ENCODE results near the gene UQCC2.

Gene UQCC2

DNA sequence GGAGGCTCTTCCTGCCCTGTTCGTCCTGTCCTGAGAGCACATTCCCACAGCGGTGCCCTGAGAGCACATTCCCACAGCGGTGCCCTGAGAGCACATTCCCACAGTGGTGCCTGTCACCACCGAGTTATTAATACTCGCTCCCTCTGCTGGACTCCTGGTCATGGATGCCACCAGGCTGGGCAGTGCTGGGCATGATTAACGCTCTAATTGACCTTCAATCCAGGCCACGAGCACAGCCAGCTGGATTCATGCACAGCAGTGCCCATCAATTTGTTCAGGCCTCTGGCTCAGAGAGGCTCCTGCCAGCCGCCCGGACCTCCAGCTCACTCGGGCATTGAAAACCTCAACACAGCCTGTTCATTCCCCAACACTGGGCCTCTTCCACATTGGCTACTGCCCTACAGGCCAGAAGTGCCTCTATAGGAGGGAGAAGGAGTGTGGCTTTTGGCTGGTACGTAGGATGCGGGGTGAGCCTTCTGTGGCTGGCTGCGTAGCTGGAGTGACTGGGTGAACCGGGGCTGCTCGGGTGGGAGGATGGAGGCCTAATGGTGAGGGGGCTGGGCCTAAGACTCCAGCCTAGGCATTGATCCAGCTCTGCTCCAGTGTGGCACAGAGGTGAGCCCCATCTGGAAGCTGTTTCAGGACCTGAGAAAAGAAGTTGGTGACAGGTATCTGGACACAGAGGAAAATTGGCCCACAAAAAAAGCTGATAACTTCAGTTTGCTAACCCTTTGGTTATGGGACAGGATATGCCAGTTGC lies 25.9 kb upstream of the UQCC2 start:
- Mint-ChIP-seq H3K36me3 (ENCODE audit: low read depth) (no peaks in the 10 kb centered on the region), H3K27me3 (no peaks in the 10 kb centered on the region), H3K4me1 (ENCODE audit: low read depth) (peaks cover 11% of the 10 kb centered on the region), H3K27ac (no peak overlapping the region), H3K4me3 (no peak overlapping the region), H3K9me3 (no peaks in the 10 kb centered on the region)
- intact Hi-C loops (cut with micrococcal nuclease): no loop called here

DNA sequence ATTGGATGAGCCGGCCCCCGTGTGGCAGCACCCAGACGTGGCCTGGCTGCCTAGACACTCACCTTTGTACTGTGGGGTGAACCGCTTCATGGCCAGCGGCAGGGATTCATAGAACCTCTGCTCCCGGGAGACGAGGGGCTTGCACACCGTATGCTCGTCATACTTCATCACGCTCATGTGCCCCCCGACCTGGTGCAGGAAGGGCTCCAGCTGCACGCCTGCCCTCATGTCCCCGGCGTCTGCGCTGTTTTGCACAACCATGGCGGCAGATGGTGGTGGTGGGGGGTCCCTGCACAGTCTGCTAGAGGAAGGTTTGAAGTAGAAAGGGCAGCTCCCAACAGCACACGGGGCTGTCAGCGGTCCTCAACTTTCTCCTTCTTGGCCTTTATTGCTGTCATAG lies 23.7 kb upstream of the UQCC2 start:
- no peak overlapping the region for H3K27ac Mint-ChIP-seq
- H3K4me3 Mint-ChIP-seq: no peak overlapping the region
- no peaks in the 10 kb centered on the region for H3K27me3 Mint-ChIP-seq
- no peaks in the 10 kb centered on the region for H3K36me3 Mint-ChIP-seq (ENCODE audit: low read depth)
- H3K4me1 Mint-ChIP-seq (ENCODE audit: low read depth): peaks cover 8% of the 10 kb centered on the region
- intact Hi-C loops (cut with micrococcal nuclease): no loop called here
- H3K9me3 Mint-ChIP-seq: no peaks in the 10 kb centered on the region

- H3K4me3 Mint-ChIP-seq: no peak overlapping the region
- no peaks in the 10 kb centered on the region for H3K4me1 Mint-ChIP-seq (ENCODE audit: low read depth)
- intact Hi-C loops (cut with micrococcal nuclease): no loop called here
- H3K27ac Mint-ChIP-seq: no peak overlapping the region
- no peaks in the 10 kb centered on the region for H3K36me3 Mint-ChIP-seq (ENCODE audit: low read depth)
- peaks cover 1% of the 10 kb centered on the region for H3K27me3 Mint-ChIP-seq
- no peaks in the 10 kb centered on the region for H3K9me3 Mint-ChIP-seq
These were observed 22.2 kb upstream of the UQCC2 start for GRCh38 chr6:33733709-33734007.

GRCh38 chr6:33732817-33733708 lies 21.6 kb upstream of the UQCC2 start:
- no peaks in the 10 kb centered on the region for H3K4me1 Mint-ChIP-seq (ENCODE audit: low read depth)
- H3K9me3 Mint-ChIP-seq: no peaks in the 10 kb centered on the region
- no peak overlapping the region for H3K4me3 Mint-ChIP-seq
- H3K36me3 Mint-ChIP-seq (ENCODE audit: low read depth): no peaks in the 10 kb centered on the region
- no peak overlapping the region for H3K27ac Mint-ChIP-seq
- peaks cover 4% of the 10 kb centered on the region for H3K27me3 Mint-ChIP-seq
- intact Hi-C loops (cut with micrococcal nuclease): no loop called here

DNA sequence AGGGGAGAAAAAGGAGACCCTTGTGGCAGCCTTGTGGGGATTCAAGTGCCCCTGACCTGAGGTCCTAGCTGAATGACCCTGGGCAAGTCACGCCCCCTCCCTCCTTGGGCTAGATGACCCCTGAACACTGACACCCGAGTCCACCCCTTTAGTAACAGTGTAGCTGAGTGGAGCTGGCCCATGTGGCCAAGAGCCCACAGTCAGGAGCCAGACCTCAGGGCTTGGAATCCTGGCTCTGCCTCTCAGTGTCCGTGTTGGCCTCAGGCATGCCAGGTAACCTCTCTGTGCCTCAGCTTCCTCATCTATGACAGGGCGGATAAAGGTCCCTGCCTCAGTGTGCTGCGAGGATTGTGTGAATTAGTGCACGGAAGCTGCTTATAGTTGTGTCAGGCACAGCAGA lies 20.9 kb upstream of the UQCC2 start:
- no peak overlapping the region for H3K4me3 Mint-ChIP-seq
- H3K27me3 Mint-ChIP-seq: peaks cover 4% of the 10 kb centered on the region
- intact Hi-C loops (cut with micrococcal nuclease): no loop called here
- no peaks in the 10 kb centered on the region for H3K4me1 Mint-ChIP-seq (ENCODE audit: low read depth)
- H3K27ac Mint-ChIP-seq: no peak overlapping the region
- no peaks in the 10 kb centered on the region for H3K36me3 Mint-ChIP-seq (ENCODE audit: low read depth)
- no peaks in the 10 kb centered on the region for H3K9me3 Mint-ChIP-seq

DNA sequence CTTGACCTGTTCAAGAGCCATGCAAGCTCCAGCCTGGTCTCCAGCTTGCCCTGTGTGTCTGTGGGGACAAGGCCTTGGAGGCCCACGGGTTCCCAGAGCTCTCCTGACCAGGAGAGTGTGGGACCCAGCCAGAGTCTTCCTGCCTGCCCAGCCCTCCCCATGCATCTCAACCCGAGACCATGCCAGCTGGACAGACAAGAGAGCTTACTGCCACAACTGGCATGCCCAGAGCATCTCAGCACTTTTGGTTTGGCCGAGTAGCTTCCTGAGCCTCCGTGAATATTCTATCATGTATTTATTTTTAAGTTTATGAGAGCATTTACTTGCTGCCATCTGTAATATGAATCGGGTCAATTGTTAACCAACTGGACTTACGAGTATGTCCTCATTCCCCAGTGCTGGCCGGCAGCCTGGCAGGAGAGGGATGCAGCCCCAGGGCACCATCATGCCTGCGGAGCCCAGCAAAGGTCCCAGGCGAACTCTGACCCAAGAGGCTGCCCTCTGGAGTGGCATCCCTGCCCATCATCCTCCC lies 20.3 kb upstream of the UQCC2 start:
- intact Hi-C loops (cut with micrococcal nuclease): no loop called here
- Mint-ChIP-seq H3K27me3 (peaks cover 4% of the 10 kb centered on the region), H3K4me3 (no peak overlapping the region), H3K36me3 (ENCODE audit: low read depth) (no peaks in the 10 kb centered on the region), H3K27ac (no peak overlapping the region), H3K4me1 (ENCODE audit: low read depth) (no peaks in the 10 kb centered on the region), H3K9me3 (no peaks in the 10 kb centered on the region)

DNA sequence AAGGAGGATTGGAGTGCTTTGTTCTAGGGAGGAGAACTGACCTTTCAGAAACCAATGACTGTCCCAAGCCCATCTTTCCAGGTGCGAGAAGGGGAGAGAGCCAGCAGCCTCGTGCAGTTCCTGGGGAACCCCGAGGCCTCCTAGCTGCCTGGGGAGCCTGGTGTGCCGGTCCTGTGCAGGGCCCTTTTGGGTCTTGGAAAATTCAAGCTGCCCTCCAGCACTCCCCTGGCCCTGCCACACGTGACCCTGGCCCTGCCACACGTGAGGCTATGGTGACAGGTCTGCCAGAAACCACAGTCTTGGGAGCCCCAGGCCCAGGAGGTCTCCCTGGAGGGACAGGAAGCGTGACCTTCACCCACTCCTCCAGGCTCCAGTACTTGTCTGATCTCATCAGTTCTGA lies 19.5 kb upstream of the UQCC2 start:
- intact Hi-C loops (cut with micrococcal nuclease): no loop called here
- Mint-ChIP-seq H3K4me1 (ENCODE audit: low read depth) (no peaks in the 10 kb centered on the region), H3K36me3 (ENCODE audit: low read depth) (no peaks in the 10 kb centered on the region), H3K9me3 (no peaks in the 10 kb centered on the region), H3K27me3 (peaks cover 7% of the 10 kb centered on the region), H3K4me3 (no peak overlapping the region), H3K27ac (no peak overlapping the region)

GRCh38 chr6:33730611-33731010 lies 19.1 kb upstream of the UQCC2 start:
- H3K27me3 Mint-ChIP-seq: peaks cover 7% of the 10 kb centered on the region
- H3K36me3 Mint-ChIP-seq (ENCODE audit: low read depth): no peaks in the 10 kb centered on the region
- no peaks in the 10 kb centered on the region for H3K4me1 Mint-ChIP-seq (ENCODE audit: low read depth)
- intact Hi-C loops (cut with micrococcal nuclease): no loop called here
- H3K4me3 Mint-ChIP-seq: no peak overlapping the region
- no peak overlapping the region for H3K27ac Mint-ChIP-seq
- no peaks in the 10 kb centered on the region for H3K9me3 Mint-ChIP-seq

DNA sequence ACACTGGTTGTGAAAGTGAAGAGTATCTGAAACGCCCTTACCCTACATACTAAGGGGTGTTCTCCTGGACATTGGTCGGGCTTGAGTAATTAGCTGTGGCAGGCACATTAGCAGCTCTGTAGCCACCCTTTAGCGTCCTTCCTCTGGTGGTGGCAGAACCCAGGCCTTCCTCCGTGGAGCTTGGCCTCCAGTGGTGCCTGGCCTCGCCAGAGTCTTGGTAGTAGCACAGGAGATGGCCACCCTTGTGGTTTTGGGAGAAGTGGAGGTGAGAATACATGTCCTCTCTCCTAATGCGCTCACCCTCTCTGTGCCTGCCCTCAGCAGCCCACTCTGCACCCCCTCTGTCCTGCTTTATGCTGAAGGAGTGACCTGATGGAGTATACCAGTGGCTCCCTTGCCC lies 17.6 kb upstream of the UQCC2 start:
- H3K9me3 Mint-ChIP-seq: no peaks in the 10 kb centered on the region
- H3K4me3 Mint-ChIP-seq: no peak overlapping the region
- intact Hi-C loops (cut with micrococcal nuclease): no loop called here
- H3K27ac Mint-ChIP-seq: no peak overlapping the region
- H3K4me1 Mint-ChIP-seq (ENCODE audit: low read depth): no peaks in the 10 kb centered on the region
- no peaks in the 10 kb centered on the region for H3K36me3 Mint-ChIP-seq (ENCODE audit: low read depth)
- peaks cover 10% of the 10 kb centered on the region for H3K27me3 Mint-ChIP-seq

GRCh38 chr6:33728438-33728837 lies 16.9 kb upstream of the UQCC2 start:
- intact Hi-C loops (cut with micrococcal nuclease): no loop called here
- peaks cover 16% of the 10 kb centered on the region for H3K27me3 Mint-ChIP-seq
- H3K9me3 Mint-ChIP-seq: no peaks in the 10 kb centered on the region
- no peak overlapping the region for H3K4me3 Mint-ChIP-seq
- H3K4me1 Mint-ChIP-seq (ENCODE audit: low read depth): no peaks in the 10 kb centered on the region
- no peak overlapping the region for H3K27ac Mint-ChIP-seq
- H3K36me3 Mint-ChIP-seq (ENCODE audit: low read depth): no peaks in the 10 kb centered on the region

DNA sequence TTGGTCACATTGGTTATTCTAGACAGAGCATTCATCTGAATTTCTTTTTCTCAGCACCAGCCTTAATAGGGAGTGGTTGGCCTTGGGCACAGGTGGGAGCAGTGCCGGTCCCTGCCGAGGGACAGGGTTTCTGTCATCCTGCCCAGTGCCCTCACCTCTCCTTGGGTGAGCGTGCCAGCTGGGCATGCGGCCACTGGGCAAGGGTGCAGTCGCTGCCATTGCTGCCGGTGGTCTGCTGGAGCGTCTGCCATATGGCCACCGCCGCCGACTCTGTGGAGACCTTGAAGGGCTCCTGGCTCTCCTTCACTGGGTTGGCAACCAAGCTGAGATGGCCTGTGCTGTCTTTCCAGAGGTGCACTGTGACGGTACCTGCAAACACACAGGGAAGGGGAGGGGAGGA lies 16.4 kb upstream of the UQCC2 start:
- intact Hi-C loops (cut with micrococcal nuclease): no loop called here
- Mint-ChIP-seq H3K27me3 (peaks cover 17% of the 10 kb centered on the region), H3K9me3 (no peaks in the 10 kb centered on the region), H3K4me3 (no peak overlapping the region), H3K4me1 (ENCODE audit: low read depth) (no peaks in the 10 kb centered on the region), H3K36me3 (ENCODE audit: low read depth) (no peaks in the 10 kb centered on the region), H3K27ac (no peak overlapping the region)

- Mint-ChIP-seq H3K27me3 (peaks cover 21% of the 10 kb centered on the region), H3K9me3 (no peaks in the 10 kb centered on the region), H3K4me1 (ENCODE audit: low read depth) (no peaks in the 10 kb centered on the region), H3K4me3 (no peak overlapping the region), H3K36me3 (ENCODE audit: low read depth) (no peaks in the 10 kb centered on the region), H3K27ac (no peak overlapping the region)
- intact Hi-C loops (cut with micrococcal nuclease): no loop called here
These were observed 15.6 kb upstream of the UQCC2 start for GRCh38 chr6:33727126-33727525.

GRCh38 chr6:33726696-33727095 lies 15.2 kb upstream of the UQCC2 start:
- H3K36me3 Mint-ChIP-seq (ENCODE audit: low read depth): no peaks in the 10 kb centered on the region
- H3K4me1 Mint-ChIP-seq (ENCODE audit: low read depth): no peaks in the 10 kb centered on the region
- H3K27ac Mint-ChIP-seq: no peak overlapping the region
- intact Hi-C loops (cut with micrococcal nuclease): no loop called here
- H3K9me3 Mint-ChIP-seq: no peaks in the 10 kb centered on the region
- H3K4me3 Mint-ChIP-seq: no peak overlapping the region
- H3K27me3 Mint-ChIP-seq: peaks cover 24% of the 10 kb centered on the region

DNA sequence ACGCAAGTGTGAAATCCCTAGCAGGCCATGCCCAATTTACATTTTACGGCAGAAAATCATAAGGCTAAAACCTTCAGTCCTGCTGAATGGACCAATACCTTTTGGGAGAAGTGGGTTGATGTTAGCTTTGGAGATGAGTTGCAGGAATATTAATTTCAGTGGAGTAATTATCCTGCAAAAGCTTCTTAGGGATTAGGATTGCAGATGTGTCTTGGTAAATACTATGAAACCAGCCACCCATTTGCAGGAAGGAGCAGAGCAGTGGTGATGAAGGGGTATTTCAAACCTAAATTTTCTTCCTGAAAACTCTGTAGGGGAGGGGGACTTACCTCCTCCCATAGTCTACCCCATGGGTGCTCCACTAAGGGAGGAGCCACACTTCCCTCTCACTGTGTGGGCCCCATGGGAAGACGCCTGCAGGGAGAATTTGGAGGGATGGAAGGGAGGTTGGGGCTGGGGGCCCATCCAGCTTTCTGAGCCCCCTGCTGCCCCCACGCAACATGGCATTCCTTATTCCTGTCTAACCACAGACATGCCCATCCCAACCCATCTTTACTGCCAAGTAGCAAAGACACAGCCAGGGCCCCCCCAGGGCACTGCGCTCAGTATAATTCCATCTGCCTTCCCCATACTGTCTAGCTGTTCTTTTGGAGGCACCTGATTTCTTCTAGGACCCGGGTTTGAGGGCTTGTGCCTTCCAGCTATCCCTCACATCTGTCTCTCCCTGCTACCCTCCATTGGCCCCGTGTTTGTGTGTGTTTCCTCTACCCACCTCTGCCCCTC lies 14.6 kb upstream of the UQCC2 start:
- no peak overlapping the region for H3K4me3 Mint-ChIP-seq
- no peak overlapping the region for H3K27ac Mint-ChIP-seq

More for the DNA sequence above, 14.6 kb upstream of the UQCC2 start:
- Mint-ChIP-seq H3K27me3 (peaks cover 25% of the 10 kb centered on the region), H3K36me3 (ENCODE audit: low read depth) (no peaks in the 10 kb centered on the region), H3K4me1 (ENCODE audit: low read depth) (no peaks in the 10 kb centered on the region), H3K9me3 (no peaks in the 10 kb centered on the region)
- intact Hi-C loops (cut with micrococcal nuclease): no loop called here
